ENCODE measurements around the gene SETD3.

The SETD3 gene

GRCh38 chr14:99525699-99526080, 45.0 kb upstream of the SETD3 start:
- no peak for TF ChIP-seq FOXP2 (optimal IDR thresholded peaks at IDR 0.05; ENCODE audit: borderline replicate concordance, extremely low read depth, extremely low read length, insufficient read depth)
- no peak for TF ChIP-seq TAF1 (IDR thresholded peaks at IDR 0.05; ENCODE audit: borderline replicate concordance, insufficient read depth, low read length)
- TF ChIP-seq SIN3A (IDR thresholded peaks at IDR 0.05; ENCODE audit: borderline replicate concordance, insufficient read depth, low read length) = no peak
- TF ChIP-seq POLR2AphosphoS5 (IDR thresholded peaks at IDR 0.05; ENCODE audit: low read depth, low read length) = no peak
- TF ChIP-seq REST (IDR thresholded peaks at IDR 0.05; ENCODE audit: insufficient read depth in 1 of 2, low read depth in 2 of 2, low read length in 2 of 2) = no peak

- TF ChIP-seq POLR2AphosphoS5 (IDR thresholded peaks at IDR 0.05; ENCODE audit: low read depth, low read length) (no peak), TAF1 (IDR thresholded peaks at IDR 0.05; ENCODE audit: borderline replicate concordance, insufficient read depth, low read length) (no peak), FOXP2 (optimal IDR thresholded peaks at IDR 0.05; ENCODE audit: borderline replicate concordance, extremely low read depth, extremely low read length, insufficient read depth) (no peak), SIN3A (IDR thresholded peaks at IDR 0.05; ENCODE audit: borderline replicate concordance, insufficient read depth, low read length) (no peak)
Measured at GRCh38 chr14:99524804-99525698, 44.4 kb upstream of the SETD3 start.

GRCh38 chr14:99524091-99524661, 43.5 kb upstream of the SETD3 start:
- no peak for TF ChIP-seq TAF1 (IDR thresholded peaks at IDR 0.05; ENCODE audit: borderline replicate concordance, insufficient read depth, low read length)
- no peak for TF ChIP-seq POLR2AphosphoS5 (IDR thresholded peaks at IDR 0.05; ENCODE audit: low read depth, low read length)
- TF ChIP-seq SIN3A (IDR thresholded peaks at IDR 0.05; ENCODE audit: borderline replicate concordance, insufficient read depth, low read length) = no peak
- no peak for TF ChIP-seq REST (IDR thresholded peaks at IDR 0.05; ENCODE audit: insufficient read depth in 1 of 2, low read depth in 2 of 2, low read length in 2 of 2)
- TF ChIP-seq FOXP2 (optimal IDR thresholded peaks at IDR 0.05; ENCODE audit: borderline replicate concordance, extremely low read depth, extremely low read length, insufficient read depth) = no peak

- no peak for TF ChIP-seq TAF1 (IDR thresholded peaks at IDR 0.05; ENCODE audit: borderline replicate concordance, insufficient read depth, low read length)
- TF ChIP-seq REST (IDR thresholded peaks at IDR 0.05; ENCODE audit: insufficient read depth in 1 of 2, low read depth in 2 of 2, low read length in 2 of 2) = no peak
- TF ChIP-seq SIN3A (IDR thresholded peaks at IDR 0.05; ENCODE audit: borderline replicate concordance, insufficient read depth, low read length) = no peak
- TF ChIP-seq POLR2AphosphoS5 (IDR thresholded peaks at IDR 0.05; ENCODE audit: low read depth, low read length) = no peak
- TF ChIP-seq FOXP2 (optimal IDR thresholded peaks at IDR 0.05; ENCODE audit: borderline replicate concordance, extremely low read depth, extremely low read length, insufficient read depth) = no peak
Measured at GRCh38 chr14:99523704-99524055, 43.0 kb upstream of the SETD3 start.

GRCh38 chr14:99522934-99523703, 42.5 kb upstream of the SETD3 start:
- no peak for TF ChIP-seq FOXP2 (optimal IDR thresholded peaks at IDR 0.05; ENCODE audit: borderline replicate concordance, extremely low read depth, extremely low read length, insufficient read depth)
- TF ChIP-seq POLR2AphosphoS5 (IDR thresholded peaks at IDR 0.05; ENCODE audit: low read depth, low read length) = no peak
- TF ChIP-seq TAF1 (IDR thresholded peaks at IDR 0.05; ENCODE audit: borderline replicate concordance, insufficient read depth, low read length) = no peak
- TF ChIP-seq REST (IDR thresholded peaks at IDR 0.05; ENCODE audit: insufficient read depth in 1 of 2, low read depth in 2 of 2, low read length in 2 of 2) = no peak
- TF ChIP-seq SIN3A (IDR thresholded peaks at IDR 0.05; ENCODE audit: borderline replicate concordance, insufficient read depth, low read length) = no peak

Measured in PFSK-1 (cell line).